ENCODE results near the gene DYTN.

Gene DYTN

DNA sequence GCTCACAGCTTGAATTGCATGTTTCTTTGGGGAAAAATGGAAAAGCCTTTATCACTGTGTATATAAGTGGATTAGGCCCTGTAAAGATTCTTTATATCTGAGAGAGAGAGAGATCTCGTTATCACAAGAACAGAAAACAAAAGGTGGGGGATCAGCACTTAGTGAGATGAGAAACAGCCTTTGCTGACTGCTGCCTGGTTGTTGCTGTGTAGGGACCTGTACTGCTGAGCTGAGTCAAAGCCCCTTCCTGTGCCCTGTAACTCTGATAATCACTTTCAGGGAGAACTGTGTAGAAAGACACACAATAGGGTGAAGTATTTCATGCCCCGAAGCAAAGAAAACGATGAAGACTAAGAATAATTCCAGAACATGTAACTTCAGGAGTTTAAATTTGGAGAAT lies 106.5 kb downstream of the DYTN start:
- DNase-seq (ENCODE audit: low read depth in 2 of 2) = no peak

GRCh38 chr2:206611191-206611590 lies 107.0 kb downstream of the DYTN start:
- DNase-seq (ENCODE audit: low read depth in 2 of 2) = no peak

DNA sequence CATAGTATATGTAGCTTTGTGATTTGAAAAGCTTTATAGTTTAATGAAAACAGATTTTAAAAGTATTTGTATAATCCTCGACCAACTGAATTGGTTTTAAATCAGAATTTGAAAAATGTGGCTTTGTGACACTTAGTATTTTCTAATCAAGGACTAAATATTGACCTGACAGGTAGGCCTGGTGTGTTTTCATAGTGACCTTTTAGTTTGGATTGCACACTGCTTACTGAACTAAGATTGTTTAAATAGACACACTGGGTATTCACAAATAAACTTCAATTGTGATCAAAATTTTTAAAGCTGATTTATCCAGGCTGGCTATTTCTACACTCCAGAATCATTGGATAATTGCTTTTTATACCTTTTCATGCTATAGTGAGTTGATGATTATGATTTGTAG lies 107.7 kb downstream of the DYTN start:
- DNase-seq (ENCODE audit: low read depth in 2 of 2) = no peak

DNA sequence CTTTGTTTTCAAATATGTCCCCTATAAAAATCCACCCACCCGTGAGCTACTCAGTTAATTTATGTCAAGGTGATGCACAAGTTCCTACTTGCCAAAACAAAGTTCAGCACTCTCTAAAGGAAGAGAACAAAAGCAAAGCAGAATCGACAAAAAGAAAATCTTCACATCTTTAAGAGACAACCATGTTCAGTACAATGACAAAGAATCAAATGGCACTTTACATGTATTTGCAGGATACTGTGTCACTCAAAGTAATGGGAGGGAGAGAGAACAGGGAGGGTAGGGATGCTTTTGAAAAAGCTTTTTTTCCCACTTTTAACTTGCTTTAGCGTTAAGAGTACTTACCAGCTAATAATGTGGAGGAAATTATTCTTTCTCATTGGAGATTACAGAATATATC lies 115.0 kb downstream of the DYTN start:
- no peak for DNase-seq (ENCODE audit: low read depth in 2 of 2)

Measured in stimulated activated CD4-positive, alpha-beta T cell treated with anti-CD3 and anti-CD28 coated beads, Interleukin-1b, Interleukin-23, amount 100 ng/mL, for 1 hour (primary cell).